ENCODE data around the gene AOPEP. TPM values are rescaled to one million over a fixed set of nuclear protein-coding genes. Genes with fewer than 3 reads are reported as not detected.

The AOPEP gene
- total and polyA plus RNA-seq, 2 donors (not counting 3 experiments of a cell fraction or from before 2014, with no cell fraction given), result 20.2 to 41.6 TPM

- intact Hi-C loops (cut with micrococcal nuclease), result no loop called here
- no peak overlapping the region for H3K4me2 ChIP-seq (ENCODE audit: insufficient read depth, low read length)
Observed at GRCh38 chr9:94817291-94818177, 91.0 kb downstream of the AOPEP start.

GRCh38 chr9:94818178-94818541, 91.7 kb downstream of the AOPEP start:
- no TSS peak for BruUV-seq (replicated peaks)
- TF ChIP-seq POLR2A (IDR thresholded peaks at IDR 0.05; ENCODE audit: low read depth, low read length) (no peak), POLR2AphosphoS5 (IDR thresholded peaks at IDR 0.05; ENCODE audit: insufficient read depth, low read depth, low read length) (no peak), MAX (IDR thresholded peaks at IDR 0.05; ENCODE audit: insufficient read depth, insufficient read length) (no peak), MYC (IDR thresholded peaks at IDR 0.05; ENCODE audit: low read depth, low read length) (no peak), FOS (IDR thresholded peaks at IDR 0.05; ENCODE audit: borderline replicate concordance, insufficient read depth, low read length) (no peak), EZH2 (IDR thresholded peaks at IDR 0.05; ENCODE audit: borderline replicate concordance, low read depth, low read length, severe bottlenecking) (no peak), CTCF (IDR thresholded peaks at IDR 0.05; ENCODE audit: extremely low read depth in 1 of 2, insufficient read depth in 1 of 2, low read depth in 1 of 2, low read length in 2 of 2) (no peak)
- Histone ChIP-seq H3K9ac (replicated peaks; ENCODE audit: extremely low read depth, insufficient read depth, low read length) (no peak overlapping the region), H3K4me2 (ENCODE audit: insufficient read depth, low read length) (no peak overlapping the region), H3K36me3 (ENCODE audit: control insufficient read depth in 2 of 2, extremely low read depth in 1 of 2, insufficient read depth in 2 of 2, low read length in 2 of 2) (no peaks in the 10 kb centered on the region), H2AFZ (ENCODE audit: low read depth, low read length) (no peak overlapping the region), H3K27me3 (ENCODE audit: control insufficient read depth in 2 of 2, insufficient read depth in 2 of 2, low read length in 2 of 2) (no peaks in the 10 kb centered on the region), H3K4me3 (replicated peaks in 1 of 3; ENCODE audit: insufficient read depth in 1 of 3, low read depth in 1 of 3, low read length in 3 of 3) (no peak overlapping the region), H3K9me3 (replicated peaks; ENCODE audit: control insufficient read depth, insufficient read depth, low read length) (no peaks in the 10 kb centered on the region), H3K4me1 (ENCODE audit: control insufficient read depth, extremely low read depth, insufficient read depth, low read length) (peaks cover 14% of the 10 kb centered on the region), H3K9me1 (replicated peaks; ENCODE audit: control insufficient read depth, extremely low read depth, insufficient read depth, low read length) (no peaks in the 10 kb centered on the region), H4K20me1 (replicated peaks; ENCODE audit: control insufficient read depth, extremely low read depth, insufficient read depth, low read length) (no peaks in the 10 kb centered on the region), H3K79me2 (ENCODE audit: control insufficient read depth, insufficient read depth, low read length) (no peaks in the 10 kb centered on the region), H3K27ac (ENCODE audit: insufficient read depth, low read depth, low read length) (no peak overlapping the region)
- POLR2A ChIA-PET, result no interaction called here
- no peak for DNase-seq (ENCODE audit: low read depth, low spot score)
- FAIRE-seq, result no peak
- intact Hi-C loops (cut with micrococcal nuclease), result no loop called here
- dilution Hi-C loops (cut with MboI; ENCODE audit: extremely low pct_ligation_motif_present, low sequenced_read_pairs), result no loop called here
- CTCF ChIA-PET, result interaction anchor here (1.1 to 1.5 kb wide), 2 partner anchors 8 to 310 kb away, joined by 3 to 5 read pairs; no protein-coding TSS in a partner anchor

More at GRCh38 chr9:94817291-94818177, 91.0 kb downstream of the AOPEP start:
- FAIRE-seq (no peak), DNase-seq (ENCODE audit: low read depth, low spot score) (no peak)
- H3K9me3 ChIP-seq (replicated peaks; ENCODE audit: control insufficient read depth, insufficient read depth, low read length), result no peaks in the 10 kb centered on the region
- no peak overlapping the region for H3K4me3 ChIP-seq (replicated peaks in 1 of 3; ENCODE audit: insufficient read depth in 1 of 3, low read depth in 1 of 3, low read length in 3 of 3)
- dilution Hi-C loops (cut with MboI; ENCODE audit: extremely low pct_ligation_motif_present, low sequenced_read_pairs), result no loop called here
- no peaks in the 10 kb centered on the region for H3K36me3 ChIP-seq (ENCODE audit: control insufficient read depth in 2 of 2, extremely low read depth in 1 of 2, insufficient read depth in 2 of 2, low read length in 2 of 2)
- CTCF ChIA-PET, result interaction anchor here (1.0 to 1.5 kb wide), 3 partner anchors 7 to 310 kb away, joined by 3 to 5 read pairs (median 4); no protein-coding TSS in a partner anchor
- no peak overlapping the region for H3K9ac ChIP-seq (replicated peaks; ENCODE audit: extremely low read depth, insufficient read depth, low read length)
- BruUV-seq (replicated peaks), result no TSS peak
- H4K20me1 ChIP-seq (replicated peaks; ENCODE audit: control insufficient read depth, extremely low read depth, insufficient read depth, low read length), result no peaks in the 10 kb centered on the region
- H3K79me2 ChIP-seq (ENCODE audit: control insufficient read depth, insufficient read depth, low read length), result no peaks in the 10 kb centered on the region
- no peaks in the 10 kb centered on the region for H3K27me3 ChIP-seq (ENCODE audit: control insufficient read depth in 2 of 2, insufficient read depth in 2 of 2, low read length in 2 of 2)
- no peaks in the 10 kb centered on the region for H3K9me1 ChIP-seq (replicated peaks; ENCODE audit: control insufficient read depth, extremely low read depth, insufficient read depth, low read length)
- H2AFZ ChIP-seq (ENCODE audit: low read depth, low read length), result no peak overlapping the region
- peaks cover 11% of the 10 kb centered on the region for H3K4me1 ChIP-seq (ENCODE audit: control insufficient read depth, extremely low read depth, insufficient read depth, low read length)
- no peak overlapping the region for H3K27ac ChIP-seq (ENCODE audit: insufficient read depth, low read depth, low read length)
- TF ChIP-seq GATA2 (IDR thresholded peaks at IDR 0.05; ENCODE audit: insufficient read depth, insufficient read length, low read depth, low read length) (no peak), EZH2 (IDR thresholded peaks at IDR 0.05; ENCODE audit: borderline replicate concordance, low read depth, low read length, severe bottlenecking) (no peak), POLR2A (IDR thresholded peaks at IDR 0.05; ENCODE audit: low read depth, low read length) (no peak), FOS (IDR thresholded peaks at IDR 0.05; ENCODE audit: borderline replicate concordance, insufficient read depth, low read length) (no peak), MAX (IDR thresholded peaks at IDR 0.05; ENCODE audit: insufficient read depth, insufficient read length) (no peak), JUN (IDR thresholded peaks at IDR 0.05; ENCODE audit: borderline replicate concordance, insufficient read depth, insufficient read length, low read depth) (no peak)
- POLR2A ChIA-PET, result no interaction called here

Measured in endothelial cell of umbilical vein (primary cell).